ENCODE data around the gene ROBO1. TPM values are rescaled to one million over a fixed set of nuclear protein-coding genes. Genes with fewer than 3 reads are reported as not detected.

The ROBO1 gene
- total and polyA plus RNA-seq, 2 donors (not counting 3 experiments of a cell fraction or from before 2014, with no cell fraction given) = 5.9 to 14.2 TPM

DNA sequence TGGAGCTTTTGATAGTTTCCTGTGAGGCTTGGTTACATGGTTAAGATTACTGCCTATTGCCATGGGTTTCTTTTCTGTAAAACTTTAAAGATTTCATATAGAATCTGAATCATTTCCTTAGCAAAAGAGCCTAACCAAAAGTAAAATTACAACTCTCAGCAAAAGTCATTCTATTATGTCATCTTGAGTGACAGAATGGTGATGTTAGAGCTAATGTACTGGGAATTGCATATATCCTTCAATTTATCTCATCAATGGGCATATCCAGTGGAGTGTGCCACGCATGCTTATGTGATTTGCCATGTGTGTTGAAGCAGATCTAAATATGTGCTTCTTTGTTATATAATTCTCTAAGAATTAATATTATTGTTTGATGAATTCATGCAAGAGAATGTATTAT is 212.1 kb downstream of the ROBO1 start:
- BruUV-seq (replicated peaks) = no TSS peak
- Histone ChIP-seq H3K4me2 (ENCODE audit: insufficient read depth, low read length) (no peak overlapping the region), H3K4me3 (replicated peaks in 1 of 3; ENCODE audit: insufficient read depth in 1 of 3, low read depth in 1 of 3, low read length in 3 of 3) (no peak overlapping the region), H3K27ac (ENCODE audit: insufficient read depth, low read depth, low read length) (no peak overlapping the region), H3K4me1 (ENCODE audit: control insufficient read depth, extremely low read depth, insufficient read depth, low read length) (no peaks in the 10 kb centered on the region), H4K20me1 (replicated peaks; ENCODE audit: control insufficient read depth, extremely low read depth, insufficient read depth, low read length) (no peaks in the 10 kb centered on the region), H3K27me3 (ENCODE audit: control insufficient read depth in 2 of 2, insufficient read depth in 2 of 2, low read length in 2 of 2) (no peaks in the 10 kb centered on the region), H3K36me3 (ENCODE audit: control insufficient read depth in 2 of 2, extremely low read depth in 1 of 2, insufficient read depth in 2 of 2, low read length in 2 of 2) (no peaks in the 10 kb centered on the region), H3K9ac (replicated peaks; ENCODE audit: extremely low read depth, insufficient read depth, low read length) (no peak overlapping the region), H2AFZ (ENCODE audit: low read depth, low read length) (no peak overlapping the region), H3K9me3 (replicated peaks; ENCODE audit: control insufficient read depth, insufficient read depth, low read length) (no peaks in the 10 kb centered on the region), H3K79me2 (ENCODE audit: control insufficient read depth, insufficient read depth, low read length) (no peaks in the 10 kb centered on the region), H3K9me1 (replicated peaks; ENCODE audit: control insufficient read depth, extremely low read depth, insufficient read depth, low read length) (no peaks in the 10 kb centered on the region)
- CTCF ChIA-PET = interaction anchor here (0.8 to 1.1 kb wide), 2 partner anchors 13 to 1131 kb away, joined by 3 read pairs; no protein-coding TSS in a partner anchor
- FAIRE-seq (no peak), DNase-seq (ENCODE audit: low read depth, low spot score) (no peak)
- intact Hi-C loops (cut with micrococcal nuclease) = no loop called here
- TF ChIP-seq FOS (IDR thresholded peaks at IDR 0.05; ENCODE audit: borderline replicate concordance, insufficient read depth, low read length) = no peak
- TF ChIP-seq GATA2 (IDR thresholded peaks at IDR 0.05; ENCODE audit: insufficient read depth, insufficient read length, low read depth, low read length) = no peak
- TF ChIP-seq EZH2 (IDR thresholded peaks at IDR 0.05; ENCODE audit: borderline replicate concordance, low read depth, low read length, severe bottlenecking) = no peak
- no peak for TF ChIP-seq CTCF (IDR thresholded peaks at IDR 0.05; ENCODE audit: extremely low read depth in 1 of 2, insufficient read depth in 1 of 2, low read depth in 1 of 2, low read length in 2 of 2)
- TF ChIP-seq, protein P1, sequence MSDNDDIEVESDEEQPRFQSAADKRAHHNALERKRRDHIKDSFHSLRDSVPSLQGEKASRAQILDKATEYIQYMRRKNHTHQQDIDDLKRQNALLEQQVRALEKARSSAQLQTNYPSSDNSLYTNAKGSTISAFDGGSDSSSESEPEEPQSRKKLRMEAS (IDR thresholded peaks at IDR 0.05; ENCODE audit: insufficient read depth, insufficient read length) = no peak
- no peak for TF ChIP-seq POLR2AphosphoS5 (IDR thresholded peaks at IDR 0.05; ENCODE audit: insufficient read depth, low read depth, low read length)
- TF ChIP-seq MYC (IDR thresholded peaks at IDR 0.05; ENCODE audit: low read depth, low read length) = no peak
- no peak for TF ChIP-seq POLR2A (IDR thresholded peaks at IDR 0.05; ENCODE audit: low read depth, low read length)
- POLR2A ChIA-PET = no interaction called here
- dilution Hi-C loops (cut with MboI; ENCODE audit: extremely low pct_ligation_motif_present, low sequenced_read_pairs) = no loop called here

Measured in endothelial cell of umbilical vein (primary cell).